HEK293 (cell line): Measurements from ENCODE around the gene TPD52L2.

ENCODE experiments used
- GLI2 ChIP-seq: fragments of 450-650 bp; formaldehyde crosslinking; IDR thresholded peaks from 2 replicates; pipeline ENCODE4; 2017; ENCODE audit warnings: missing biosample characterization, missing genetic modification characterization, low read depth, borderline replicate concordance
- HOXC10 ChIP-seq: sonication (generic); formaldehyde crosslinking; IDR thresholded peaks from 2 replicates; pipeline ENCODE4 v1.8.1; 2023; ENCODE audit warnings: mild to moderate bottlenecking, missing genetic modification reagents
- IKZF3 ChIP-seq: fragments of 450-650 bp; IDR thresholded peaks from 2 replicates; pipeline ENCODE4 v1.5.0; 2018; ENCODE audit warnings: missing biosample characterization, mild to moderate bottlenecking, missing genetic modification characterization, moderate library complexity
- MYNN ChIP-seq: fragments of 450-650 bp; formaldehyde crosslinking; IDR thresholded peaks from 2 replicates; pipeline ENCODE4 v1.5.1; 2016; ENCODE audit warnings: missing biosample characterization, missing genetic modification characterization, borderline replicate concordance
- OVOL3 ChIP-seq: fragments of 450-650 bp; formaldehyde crosslinking; IDR thresholded peaks from 2 replicates; pipeline ENCODE4 v1.5.1; 2016; ENCODE audit warnings: missing biosample characterization, missing genetic modification characterization
- TRIM28 ChIP-seq: IDR thresholded peaks from 2 replicates; pipeline ENCODE4 v1.6.1; 2011; ENCODE audit warnings: low read length, control low read depth, borderline replicate concordance
- ZEB2 ChIP-seq: fragments of 450-650 bp; formaldehyde crosslinking; IDR thresholded peaks from 2 replicates; pipeline ENCODE4 v1.5.1; 2016; ENCODE audit warnings: missing biosample characterization, missing genetic modification characterization
- ZFP3 ChIP-seq: fragments of 450-650 bp; formaldehyde crosslinking; IDR thresholded peaks from 2 replicates; pipeline ENCODE4 v1.5.1; 2016; ENCODE audit warnings: low read depth, missing biosample characterization, missing genetic modification characterization
- ZFP41 ChIP-seq: fragments of 450-650 bp; formaldehyde crosslinking; IDR thresholded peaks from 2 replicates; pipeline ENCODE4 v1.5.1; 2016; ENCODE audit warnings: missing biosample characterization, missing genetic modification characterization, borderline replicate concordance
- ZNF157 ChIP-seq: fragments of 450-650 bp; formaldehyde crosslinking; IDR thresholded peaks from 2 replicates; pipeline ENCODE4 v1.5.1; 2016; ENCODE audit warnings: missing biosample characterization, missing genetic modification characterization
- ZNF175 ChIP-seq: fragments of 450-650 bp; formaldehyde crosslinking; IDR thresholded peaks from 2 replicates; pipeline ENCODE4 v1.5.1; 2016; ENCODE audit warnings: missing biosample characterization, missing genetic modification characterization
- ZNF2 ChIP-seq: fragments of 450-650 bp; formaldehyde crosslinking; IDR thresholded peaks from 2 replicates; pipeline ENCODE4 v1.5.1; 2016; ENCODE audit warnings: missing biosample characterization, missing genetic modification characterization
- ZNF211 ChIP-seq: fragments of 450-650 bp; formaldehyde crosslinking; IDR thresholded peaks from 2 replicates; pipeline ENCODE4 v1.5.1; 2016; ENCODE audit warnings: low read depth, missing biosample characterization, missing genetic modification characterization
- ZNF302 ChIP-seq: fragments of 450-650 bp; formaldehyde crosslinking; IDR thresholded peaks from 2 replicates; pipeline ENCODE4 v1.5.1; 2016; ENCODE audit warnings: missing biosample characterization, missing genetic modification characterization, low read depth
- ZNF311 ChIP-seq: fragments of 450-650 bp; formaldehyde crosslinking; IDR thresholded peaks from 2 replicates; pipeline ENCODE4 v1.5.1; 2017; ENCODE audit warnings: missing biosample characterization, missing genetic modification characterization, borderline replicate concordance
- ZNF324 ChIP-seq: fragments of 450-650 bp; formaldehyde crosslinking; IDR thresholded peaks from 2 replicates; pipeline ENCODE4 v1.5.1; 2016; ENCODE audit warnings: missing biosample characterization, missing genetic modification characterization
- ZNF391 ChIP-seq: fragments of 450-650 bp; formaldehyde crosslinking; IDR thresholded peaks from 2 replicates; pipeline ENCODE4 v1.5.1; 2016; ENCODE audit warnings: low read depth, missing biosample characterization, missing genetic modification characterization, borderline replicate concordance
- ZNF501 ChIP-seq: fragments of 450-650 bp; formaldehyde crosslinking; IDR thresholded peaks from 2 replicates; pipeline ENCODE4 v1.5.1; 2016; ENCODE audit warnings: missing biosample characterization, missing genetic modification characterization
- ZNF621 ChIP-seq: fragments of 450-650 bp; formaldehyde crosslinking; IDR thresholded peaks from 2 replicates; pipeline ENCODE4 v1.5.1; 2017; ENCODE audit warnings: missing biosample characterization, missing genetic modification characterization
- ZNF701 ChIP-seq: fragments of 450-650 bp; formaldehyde crosslinking; IDR thresholded peaks from 2 replicates; pipeline ENCODE4 v1.5.1; 2016; ENCODE audit warnings: missing biosample characterization, missing genetic modification characterization
- ZNF843 ChIP-seq: fragments of 450-650 bp; formaldehyde crosslinking; IDR thresholded peaks from 2 replicates; pipeline ENCODE4 v1.5.1; 2016; ENCODE audit warnings: missing biosample characterization, missing genetic modification characterization
- ZXDB ChIP-seq: fragments of 450-650 bp; formaldehyde crosslinking; IDR thresholded peaks from 2 replicates; pipeline ENCODE4 v1.5.1; 2016; ENCODE audit warnings: missing biosample characterization, missing genetic modification characterization
- TF ChIP-seq, protein P1 (sequence below): fragments of 450-650 bp; formaldehyde crosslinking; IDR thresholded peaks from 2 replicates; pipeline ENCODE4 v1.5.1; 2016; ENCODE audit warnings: missing biosample characterization, missing genetic modification characterization
- TF ChIP-seq, protein P2 (sequence below): fragments of 450-650 bp; formaldehyde crosslinking; IDR thresholded peaks from 2 replicates; pipeline ENCODE4 v1.5.0; 2017; ENCODE audit warnings: missing biosample characterization, missing genetic modification characterization, borderline replicate concordance
- TF ChIP-seq, protein P3 (sequence below): fragments of 450-650 bp; formaldehyde crosslinking; IDR thresholded peaks from 2 replicates; pipeline ENCODE4 v1.5.1; 2017; ENCODE audit warnings: missing biosample characterization, missing genetic modification characterization
- TF ChIP-seq, protein P4 (sequence below): fragments of 450-650 bp; formaldehyde crosslinking; IDR thresholded peaks from 2 replicates; pipeline ENCODE4 v1.5.1; 2016; ENCODE audit warnings: missing biosample characterization, missing genetic modification characterization
- TF ChIP-seq, protein P5 (sequence below): fragments of 450-650 bp; formaldehyde crosslinking; IDR thresholded peaks from 2 replicates; pipeline ENCODE4 v1.5.1; 2016; ENCODE audit warnings: missing biosample characterization, missing genetic modification characterization
- TF ChIP-seq, protein P6 (sequence below): fragments of 450-650 bp; formaldehyde crosslinking; IDR thresholded peaks from 2 replicates; pipeline ENCODE4 v1.5.1; 2016; ENCODE audit warnings: missing biosample characterization, missing genetic modification characterization
- TF ChIP-seq, protein P7 (sequence below): sonication (generic); formaldehyde crosslinking; IDR thresholded peaks from 2 replicates; pipeline ENCODE4 v1.8.1; 2022; ENCODE audit warnings: mild to moderate bottlenecking, moderate library complexity, missing genetic modification reagents

TPD52L2 gene

DNA sequence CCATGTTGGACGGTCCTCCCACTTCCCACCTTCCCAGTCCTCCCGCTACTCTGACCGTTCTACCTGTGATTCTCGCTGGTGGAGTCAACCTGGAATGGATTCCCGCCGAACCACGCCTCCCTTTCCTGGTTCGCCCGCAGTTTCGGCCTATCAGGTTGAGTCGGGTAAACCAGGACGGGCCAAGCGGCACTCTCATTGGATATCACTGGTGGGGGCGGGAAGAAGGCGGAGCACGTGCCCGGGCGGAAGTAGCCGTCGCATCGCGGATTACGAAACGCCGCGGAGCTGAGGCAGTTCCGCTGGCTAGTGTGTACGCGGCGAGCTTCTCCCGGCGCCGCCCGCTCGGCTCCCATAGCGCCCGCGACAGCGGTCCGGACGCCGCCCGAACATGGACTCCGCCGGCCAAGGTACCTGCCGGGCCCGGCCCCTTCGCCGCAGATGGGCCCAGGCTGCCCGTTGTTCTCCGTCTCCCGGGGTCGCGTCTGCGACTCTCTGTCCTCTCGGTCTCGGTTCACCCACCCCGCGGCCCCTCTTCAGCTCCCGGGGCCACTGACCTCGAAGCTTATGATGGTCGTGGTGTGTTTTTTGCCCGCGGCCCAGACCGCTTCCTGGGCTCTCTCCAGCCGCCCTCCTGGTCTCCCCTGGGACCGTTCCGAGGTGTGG is at the start of gene TPD52L2 (continued):
- TF ChIP-seq ZNF391 (tag by site-specific recombination) (peak; percentile 44; the same call in 1 of the 2 replicates), ZNF701 (tag by site-specific recombination) (no peak), ZFP3 (tag by site-specific recombination) (no peak), TRIM28 (0 out of 2 replicates have a peak, but pooled peaks have one; percentile 57), ZNF621 (no peak), ZNF843 (tag by site-specific recombination) (no peak), ZEB2 (tag by site-specific recombination) (peak; percentile 72; the same call in 1 of the 2 replicates), GLI2 (tag by site-specific recombination) (no peak), ZNF2 (tag by site-specific recombination) (no peak; the same call in 1 of the 2 replicates), HOXC10 (CRISPR knock-in tag) (no peak), OVOL3 (tag by site-specific recombination) (no peak), ZNF311 (tag by site-specific recombination) (no peak), ZXDB (tag by site-specific recombination) (peak; percentile 62; the same call in 1 of the 2 replicates), ZNF175 (no peak), MYNN (tag by site-specific recombination) (no peak), ZFP41 (tag by site-specific recombination) (no peak), ZNF324 (no peak), ZNF211 (no peak), IKZF3 (tag by site-specific recombination) (peak; percentile 98), ZNF302 (tag by site-specific recombination) (no peak), ZNF501 (tag by site-specific recombination) (0 out of 2 replicates have a peak, but pooled peaks have one; percentile 40), ZNF157 (tag by site-specific recombination) (no peak)
- TF ChIP-seq, protein P1, sequence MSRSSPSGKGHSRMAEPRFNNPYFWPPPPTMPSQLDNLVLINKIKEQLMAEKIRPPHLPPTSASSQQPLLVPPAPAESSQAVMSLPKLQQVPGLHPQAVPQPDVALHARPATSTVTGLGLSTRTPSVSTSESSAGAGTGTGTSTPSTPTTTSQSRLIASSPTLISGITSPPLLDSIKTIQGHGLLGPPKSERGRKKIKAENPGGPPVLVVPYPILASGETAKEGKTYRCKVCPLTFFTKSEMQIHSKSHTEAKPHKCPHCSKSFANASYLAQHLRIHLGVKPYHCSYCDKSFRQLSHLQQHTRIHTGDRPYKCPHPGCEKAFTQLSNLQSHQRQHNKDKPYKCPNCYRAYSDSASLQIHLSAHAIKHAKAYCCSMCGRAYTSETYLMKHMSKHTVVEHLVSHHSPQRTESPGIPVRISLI (tag by site-specific recombination) = no peak
- TF ChIP-seq, protein P2, sequence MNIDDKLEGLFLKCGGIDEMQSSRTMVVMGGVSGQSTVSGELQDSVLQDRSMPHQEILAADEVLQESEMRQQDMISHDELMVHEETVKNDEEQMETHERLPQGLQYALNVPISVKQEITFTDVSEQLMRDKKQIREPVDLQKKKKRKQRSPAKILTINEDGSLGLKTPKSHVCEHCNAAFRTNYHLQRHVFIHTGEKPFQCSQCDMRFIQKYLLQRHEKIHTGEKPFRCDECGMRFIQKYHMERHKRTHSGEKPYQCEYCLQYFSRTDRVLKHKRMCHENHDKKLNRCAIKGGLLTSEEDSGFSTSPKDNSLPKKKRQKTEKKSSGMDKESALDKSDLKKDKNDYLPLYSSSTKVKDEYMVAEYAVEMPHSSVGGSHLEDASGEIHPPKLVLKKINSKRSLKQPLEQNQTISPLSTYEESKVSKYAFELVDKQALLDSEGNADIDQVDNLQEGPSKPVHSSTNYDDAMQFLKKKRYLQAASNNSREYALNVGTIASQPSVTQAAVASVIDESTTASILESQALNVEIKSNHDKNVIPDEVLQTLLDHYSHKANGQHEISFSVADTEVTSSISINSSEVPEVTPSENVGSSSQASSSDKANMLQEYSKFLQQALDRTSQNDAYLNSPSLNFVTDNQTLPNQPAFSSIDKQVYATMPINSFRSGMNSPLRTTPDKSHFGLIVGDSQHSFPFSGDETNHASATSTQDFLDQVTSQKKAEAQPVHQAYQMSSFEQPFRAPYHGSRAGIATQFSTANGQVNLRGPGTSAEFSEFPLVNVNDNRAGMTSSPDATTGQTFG = no peak
- TF ChIP-seq, protein P3, sequence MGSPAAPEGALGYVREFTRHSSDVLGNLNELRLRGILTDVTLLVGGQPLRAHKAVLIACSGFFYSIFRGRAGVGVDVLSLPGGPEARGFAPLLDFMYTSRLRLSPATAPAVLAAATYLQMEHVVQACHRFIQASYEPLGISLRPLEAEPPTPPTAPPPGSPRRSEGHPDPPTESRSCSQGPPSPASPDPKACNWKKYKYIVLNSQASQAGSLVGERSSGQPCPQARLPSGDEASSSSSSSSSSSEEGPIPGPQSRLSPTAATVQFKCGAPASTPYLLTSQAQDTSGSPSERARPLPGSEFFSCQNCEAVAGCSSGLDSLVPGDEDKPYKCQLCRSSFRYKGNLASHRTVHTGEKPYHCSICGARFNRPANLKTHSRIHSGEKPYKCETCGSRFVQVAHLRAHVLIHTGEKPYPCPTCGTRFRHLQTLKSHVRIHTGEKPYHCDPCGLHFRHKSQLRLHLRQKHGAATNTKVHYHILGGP = no peak
- TF ChIP-seq, protein P4, sequence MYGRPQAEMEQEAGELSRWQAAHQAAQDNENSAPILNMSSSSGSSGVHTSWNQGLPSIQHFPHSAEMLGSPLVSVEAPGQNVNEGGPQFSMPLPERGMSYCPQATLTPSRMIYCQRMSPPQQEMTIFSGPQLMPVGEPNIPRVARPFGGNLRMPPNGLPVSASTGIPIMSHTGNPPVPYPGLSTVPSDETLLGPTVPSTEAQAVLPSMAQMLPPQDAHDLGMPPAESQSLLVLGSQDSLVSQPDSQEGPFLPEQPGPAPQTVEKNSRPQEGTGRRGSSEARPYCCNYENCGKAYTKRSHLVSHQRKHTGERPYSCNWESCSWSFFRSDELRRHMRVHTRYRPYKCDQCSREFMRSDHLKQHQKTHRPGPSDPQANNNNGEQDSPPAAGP (tag by site-specific recombination) = peak; percentile 23; the same call in 1 of the 2 replicates
- TF ChIP-seq, protein P5, sequence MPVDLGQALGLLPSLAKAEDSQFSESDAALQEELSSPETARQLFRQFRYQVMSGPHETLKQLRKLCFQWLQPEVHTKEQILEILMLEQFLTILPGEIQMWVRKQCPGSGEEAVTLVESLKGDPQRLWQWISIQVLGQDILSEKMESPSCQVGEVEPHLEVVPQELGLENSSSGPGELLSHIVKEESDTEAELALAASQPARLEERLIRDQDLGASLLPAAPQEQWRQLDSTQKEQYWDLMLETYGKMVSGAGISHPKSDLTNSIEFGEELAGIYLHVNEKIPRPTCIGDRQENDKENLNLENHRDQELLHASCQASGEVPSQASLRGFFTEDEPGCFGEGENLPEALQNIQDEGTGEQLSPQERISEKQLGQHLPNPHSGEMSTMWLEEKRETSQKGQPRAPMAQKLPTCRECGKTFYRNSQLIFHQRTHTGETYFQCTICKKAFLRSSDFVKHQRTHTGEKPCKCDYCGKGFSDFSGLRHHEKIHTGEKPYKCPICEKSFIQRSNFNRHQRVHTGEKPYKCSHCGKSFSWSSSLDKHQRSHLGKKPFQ = peak; percentile 63; the same call in 1 of the 2 replicates
- TF ChIP-seq, protein P6, sequence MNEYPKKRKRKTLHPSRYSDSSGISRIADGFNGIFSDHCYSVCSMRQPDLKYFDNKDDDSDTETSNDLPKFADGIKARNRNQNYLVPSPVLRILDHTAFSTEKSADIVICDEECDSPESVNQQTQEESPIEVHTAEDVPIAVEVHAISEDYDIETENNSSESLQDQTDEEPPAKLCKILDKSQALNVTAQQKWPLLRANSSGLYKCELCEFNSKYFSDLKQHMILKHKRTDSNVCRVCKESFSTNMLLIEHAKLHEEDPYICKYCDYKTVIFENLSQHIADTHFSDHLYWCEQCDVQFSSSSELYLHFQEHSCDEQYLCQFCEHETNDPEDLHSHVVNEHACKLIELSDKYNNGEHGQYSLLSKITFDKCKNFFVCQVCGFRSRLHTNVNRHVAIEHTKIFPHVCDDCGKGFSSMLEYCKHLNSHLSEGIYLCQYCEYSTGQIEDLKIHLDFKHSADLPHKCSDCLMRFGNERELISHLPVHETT = no peak
- TF ChIP-seq, protein P7, sequence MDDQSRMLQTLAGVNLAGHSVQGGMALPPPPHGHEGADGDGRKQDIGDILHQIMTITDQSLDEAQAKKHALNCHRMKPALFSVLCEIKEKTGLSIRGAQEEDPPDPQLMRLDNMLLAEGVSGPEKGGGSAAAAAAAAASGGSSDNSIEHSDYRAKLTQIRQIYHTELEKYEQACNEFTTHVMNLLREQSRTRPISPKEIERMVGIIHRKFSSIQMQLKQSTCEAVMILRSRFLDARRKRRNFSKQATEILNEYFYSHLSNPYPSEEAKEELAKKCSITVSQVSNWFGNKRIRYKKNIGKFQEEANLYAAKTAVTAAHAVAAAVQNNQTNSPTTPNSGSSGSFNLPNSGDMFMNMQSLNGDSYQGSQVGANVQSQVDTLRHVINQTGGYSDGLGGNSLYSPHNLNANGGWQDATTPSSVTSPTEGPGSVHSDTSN = no peak
